AG10803 (cell line): ENCODE data around the gene PDCD7.
A peak's percentile ranks its signal among the peaks of the same experiment; 100 is the strongest.

ENCODE experiments used
- DNase-seq: peaks from one replicate; pipeline ENCODE4 v3.0.0; 2010; ENCODE audit warnings: low read depth
- H3K4me3 ChIP-seq: 2 replicates; pipeline ENCODE4 v1.5.1; 2011; ENCODE audit warnings: mild to moderate bottlenecking, low read length, control low read depth
- CTCF ChIP-seq: conservative IDR thresholded peaks from 2 replicates; pipeline ENCODE4 v1.5.1; 2011; ENCODE audit warnings: mild to moderate bottlenecking, low read length, control low read depth, inconsistent platforms

Gene PDCD7

GRCh38 chr15:65085207-65085753 lies 48.3 kb downstream of the PDCD7 start:
- no peak for DNase-seq
- TF ChIP-seq CTCF: no peak
- no peak overlapping the region for H3K4me3 ChIP-seq

- no peak for DNase-seq
- H3K4me3 ChIP-seq: no peak overlapping the region
- no peak for TF ChIP-seq CTCF
Measured at GRCh38 chr15:65084500-65085206, 49.0 kb downstream of the PDCD7 start.

GRCh38 chr15:65083262-65083701 lies 50.3 kb downstream of the PDCD7 start:
- DNase-seq: no peak

GRCh38 chr15:65082303-65082953 lies 51.2 kb downstream of the PDCD7 start:
- no peak overlapping the region for H3K4me3 ChIP-seq
- no peak for TF ChIP-seq CTCF
- DNase-seq: no peak

More at GRCh38 chr15:65083262-65083701, 50.3 kb downstream of the PDCD7 start:
- TF ChIP-seq CTCF: peak; percentile 39
- H3K4me3 ChIP-seq: no peak overlapping the region

DNA sequence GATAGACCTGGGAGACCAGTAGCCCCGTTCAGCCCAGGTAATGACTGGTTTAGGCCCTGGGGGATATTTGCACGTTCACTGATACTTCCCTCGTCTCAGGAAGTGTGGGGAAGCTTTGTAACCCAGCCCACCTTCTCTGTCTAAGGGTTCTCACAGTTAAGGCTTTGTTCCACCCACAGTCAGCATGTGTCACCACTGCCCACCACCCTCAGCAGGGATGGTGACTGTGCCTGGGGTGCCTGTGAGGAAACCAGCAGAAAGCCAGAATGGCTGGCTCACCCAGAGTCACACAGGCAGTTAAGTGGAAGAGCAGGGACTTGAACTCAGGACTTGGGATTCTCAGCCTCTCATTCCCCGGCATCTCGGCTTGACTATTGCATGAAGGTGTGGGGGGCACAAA lies 51.9 kb downstream of the PDCD7 start:
- no peak overlapping the region for H3K4me3 ChIP-seq
- no peak for TF ChIP-seq CTCF
- DNase-seq: no peak

GRCh38 chr15:65081270-65081669 lies 52.3 kb downstream of the PDCD7 start:
- no peak for TF ChIP-seq CTCF
- no peak for DNase-seq
- no peak overlapping the region for H3K4me3 ChIP-seq

DNA sequence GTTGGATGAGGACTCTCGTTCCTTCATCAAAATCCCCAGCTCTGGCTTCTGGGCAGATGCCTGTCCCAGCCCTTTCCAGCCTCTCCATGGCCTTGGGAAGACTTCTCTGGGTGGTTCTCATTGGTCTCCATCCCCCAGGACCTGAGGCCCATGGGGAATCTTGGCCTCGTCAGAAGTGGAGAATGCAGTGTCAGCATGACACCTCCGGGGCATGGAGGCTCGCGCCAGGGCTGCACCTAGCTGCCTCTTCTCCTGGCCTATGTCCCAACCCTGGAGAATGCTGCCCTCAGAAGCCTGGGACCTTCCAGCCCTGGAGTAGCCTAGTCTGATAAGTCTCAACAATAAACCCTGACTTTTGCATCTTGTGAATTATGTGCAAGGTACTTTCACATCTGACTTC lies 54.0 kb downstream of the PDCD7 start:
- TF ChIP-seq CTCF: no peak
- H3K4me3 ChIP-seq: no peak overlapping the region
- DNase-seq: no peak
